Activated naive CD8-positive, alpha-beta T cell treated with anti-CD3 and anti-CD28 coated beads, Interleukin-2, amount 50 U/mL, for 24 hours (primary cell): Measurements from ENCODE around the gene TRIM14.
A peak's percentile ranks its signal among the peaks of the same experiment; 100 is the strongest.

Experiments used
- ATAC-seq: fragments of 150-1000 bp; cut with Tn5 transposase; one replicate; pipeline ENCODE4 v1.10.0; 2021
- DNase-seq: peaks from one replicate; pipeline ENCODE4 v3.0.0; 2021
- H3K27ac Mint-ChIP-seq: one replicate; pipeline ENCODE4 v1.8.0; 2021; ENCODE audit warnings: mild to moderate bottlenecking, mixed read lengths
- H3K27me3 Mint-ChIP-seq: one replicate; pipeline ENCODE4 v1.8.0; 2021; ENCODE audit warnings: mixed read lengths
- H3K36me3 Mint-ChIP-seq: one replicate; pipeline ENCODE4 v1.8.0; 2021; ENCODE audit warnings: low read depth, mixed read lengths
- H3K4me1 Mint-ChIP-seq: one replicate; pipeline ENCODE4 v1.8.0; 2021; ENCODE audit warnings: mixed read lengths
- H3K4me3 Mint-ChIP-seq: one replicate; pipeline ENCODE4 v1.8.0; 2021; ENCODE audit warnings: mild to moderate bottlenecking, moderate library complexity, mixed read lengths
- H3K9me3 Mint-ChIP-seq: one replicate; pipeline ENCODE4 v1.8.0; 2021; ENCODE audit warnings: mixed read lengths

Gene TRIM14

DNA sequence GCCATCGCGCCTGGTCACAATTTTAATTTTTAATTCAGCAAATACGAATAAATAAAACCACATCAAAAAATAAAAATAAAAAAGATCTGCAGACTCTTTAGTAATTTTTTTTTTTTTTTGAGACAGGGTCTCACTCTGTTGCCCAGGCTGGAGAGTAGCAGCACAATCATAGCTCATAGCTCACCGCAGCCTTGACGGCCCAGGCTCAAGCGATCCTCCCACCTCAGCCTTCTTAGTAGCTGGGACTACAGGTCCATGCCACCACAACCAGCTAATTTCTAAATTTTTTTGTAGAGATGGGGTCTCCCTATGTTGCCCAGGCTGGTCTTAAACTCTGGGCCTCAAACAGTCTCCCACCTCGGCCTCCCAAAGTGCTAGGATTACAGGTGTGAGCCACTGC is 48.3 kb downstream of the TRIM14 start:
- no peaks in the 10 kb centered on the region for H3K9me3 Mint-ChIP-seq
- no peak for ATAC-seq
- H3K36me3 Mint-ChIP-seq, result peaks cover 21% of the 10 kb centered on the region

GRCh38 chr9:98069551-98069950 is 49.5 kb downstream of the TRIM14 start:
- Mint-ChIP-seq H3K27me3 (no peaks in the 10 kb centered on the region), H3K4me3 (no peak overlapping the region), H3K4me1 (peaks cover 3% of the 10 kb centered on the region), H3K36me3 (peaks cover 29% of the 10 kb centered on the region), H3K27ac (no peak overlapping the region), H3K9me3 (no peaks in the 10 kb centered on the region)
- no peak for ATAC-seq
- no peak for DNase-seq

More for the DNA sequence above, 48.3 kb downstream of the TRIM14 start:
- H3K4me1 Mint-ChIP-seq, result peaks cover 14% of the 10 kb centered on the region
- no peak overlapping the region for H3K4me3 Mint-ChIP-seq
- H3K27me3 Mint-ChIP-seq, result no peaks in the 10 kb centered on the region
- H3K27ac Mint-ChIP-seq, result no peak overlapping the region
- DNase-seq, result no peak

DNA sequence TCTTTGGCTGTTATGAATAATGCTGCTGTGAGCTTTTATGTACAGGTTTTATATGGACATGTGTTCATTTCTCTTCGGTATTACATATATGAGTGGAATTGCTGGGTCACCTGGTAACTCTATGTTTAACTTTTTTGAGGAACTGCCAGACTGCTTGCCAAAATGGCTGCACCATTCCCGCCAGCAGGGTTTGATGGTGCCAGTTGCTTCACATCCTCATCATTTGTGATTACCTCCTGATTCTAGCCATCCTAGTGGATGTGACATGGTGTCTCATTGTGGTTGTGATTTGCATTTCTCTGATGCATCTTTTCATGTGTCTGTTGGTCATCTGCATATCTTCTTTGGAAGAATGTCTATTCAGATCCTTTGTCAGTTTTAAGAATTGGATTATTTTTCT is 51.8 kb downstream of the TRIM14 start:
- ATAC-seq (no peak), DNase-seq (no peak)
- no peaks in the 10 kb centered on the region for H3K27me3 Mint-ChIP-seq
- H3K36me3 Mint-ChIP-seq, result peaks cover 35% of the 10 kb centered on the region
- no peaks in the 10 kb centered on the region for H3K4me1 Mint-ChIP-seq
- no peaks in the 10 kb centered on the region for H3K9me3 Mint-ChIP-seq
- H3K27ac Mint-ChIP-seq, result no peak overlapping the region
- H3K4me3 Mint-ChIP-seq, result no peak overlapping the region

DNA sequence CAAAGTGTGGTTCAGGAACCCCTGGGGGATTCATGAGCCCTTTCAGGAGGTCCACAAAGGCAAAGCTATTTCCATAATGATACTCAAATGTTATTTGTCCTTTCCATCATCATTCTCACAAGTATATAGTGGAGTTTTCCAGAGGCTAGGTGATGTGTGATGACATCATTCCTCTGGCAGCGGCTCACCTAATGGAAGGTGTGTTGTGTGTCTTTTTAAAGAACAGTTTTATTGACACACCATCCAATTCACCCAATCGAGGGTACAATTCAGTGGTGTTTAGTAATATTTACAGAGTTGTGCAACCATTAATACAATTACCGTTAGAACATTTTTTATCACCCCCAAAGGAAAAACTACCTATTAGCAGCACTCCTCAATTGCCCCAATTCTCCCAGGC is 52.8 kb downstream of the TRIM14 start:
- Mint-ChIP-seq H3K4me3 (no peak overlapping the region), H3K27ac (no peak overlapping the region), H3K4me1 (no peaks in the 10 kb centered on the region), H3K36me3 (peaks cover 35% of the 10 kb centered on the region), H3K27me3 (no peaks in the 10 kb centered on the region), H3K9me3 (no peaks in the 10 kb centered on the region)
- DNase-seq (no peak), ATAC-seq (no peak)

- DNase-seq (no peak), ATAC-seq (no peak)
- Mint-ChIP-seq H3K36me3 (peaks cover 40% of the 10 kb centered on the region), H3K27ac (no peak overlapping the region), H3K27me3 (no peaks in the 10 kb centered on the region), H3K4me3 (no peak overlapping the region), H3K9me3 (no peaks in the 10 kb centered on the region), H3K4me1 (peaks cover under 1% of the 10 kb centered on the region)
Measured at GRCh38 chr9:98064623-98065392, 54.2 kb downstream of the TRIM14 start.

GRCh38 chr9:98062161-98062560 is 56.9 kb downstream of the TRIM14 start:
- peaks cover 37% of the 10 kb centered on the region for H3K36me3 Mint-ChIP-seq
- DNase-seq (no peak), ATAC-seq (no peak)
- no peaks in the 10 kb centered on the region for H3K27me3 Mint-ChIP-seq
- no peak overlapping the region for H3K4me3 Mint-ChIP-seq
- no peaks in the 10 kb centered on the region for H3K9me3 Mint-ChIP-seq
- peaks cover 22% of the 10 kb centered on the region for H3K4me1 Mint-ChIP-seq
- no peak overlapping the region for H3K27ac Mint-ChIP-seq

- Mint-ChIP-seq H3K36me3 (peaks cover 18% of the 10 kb centered on the region), H3K4me1 (peaks cover 31% of the 10 kb centered on the region), H3K27me3 (no peaks in the 10 kb centered on the region), H3K9me3 (no peaks in the 10 kb centered on the region), H3K4me3 (peak overlapping the region; percentile 99), H3K27ac (peak overlapping the region; percentile 98)
- ATAC-seq (no peak), DNase-seq (no peak)
Measured at GRCh38 chr9:98057138-98057799, 61.8 kb downstream of the TRIM14 start.

DNA sequence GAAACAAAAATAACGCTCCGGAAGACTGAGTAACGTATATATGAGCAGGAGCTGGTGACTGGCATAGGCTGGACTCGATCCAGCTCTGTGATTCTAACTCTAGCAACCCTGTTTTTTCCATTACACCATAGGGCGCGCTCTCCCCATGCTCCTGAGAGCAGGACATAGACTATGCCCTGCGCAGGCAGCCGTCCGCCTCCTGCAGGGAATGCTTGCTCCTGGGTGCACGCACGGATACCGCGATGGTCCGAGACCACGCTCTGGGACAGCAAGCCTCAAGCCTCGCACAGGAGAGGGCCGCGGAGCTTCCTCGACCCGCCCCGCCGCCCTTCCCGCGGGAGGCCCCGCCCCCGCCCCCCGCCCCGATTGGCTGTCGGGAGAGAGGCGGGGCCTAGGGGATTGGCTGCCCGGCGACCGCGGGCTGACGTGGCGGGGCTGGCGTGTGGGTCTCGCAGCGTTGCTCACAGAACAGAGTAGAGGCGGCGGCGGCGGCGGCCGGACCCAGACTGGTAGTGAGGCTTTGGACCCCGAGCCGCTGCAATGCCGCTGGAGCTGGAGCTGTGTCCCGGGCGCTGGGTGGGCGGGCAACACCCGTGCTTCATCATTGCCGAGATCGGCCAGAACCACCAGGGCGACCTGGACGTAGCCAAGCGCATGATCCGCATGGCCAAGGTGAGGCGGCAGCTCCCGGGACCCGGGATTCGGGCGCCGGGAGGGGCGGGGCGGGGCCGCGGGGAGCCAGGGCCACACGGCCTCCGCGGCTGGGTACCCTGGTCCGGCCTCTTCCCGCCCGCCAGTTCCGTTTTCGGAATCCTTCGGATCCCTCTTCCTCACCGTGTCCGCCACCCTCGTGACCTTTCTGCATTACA is 62.5 kb downstream of the TRIM14 start, which contains the start of gene NANS:
NANS (plus strand) TSS at position 464 of the 869 bp plus-strand sequence; CDS start at position 541, 77 bp downstream.
- Mint-ChIP-seq H3K27me3 (no peaks in the 10 kb centered on the region), H3K4me3 (peak within 1 kb of the TSS; percentile 99), H3K4me1 (peaks cover 35% of the 10 kb centered on the region), H3K27ac (peak within 1 kb of the TSS; percentile 98), H3K9me3 (no peaks in the 10 kb centered on the region), H3K36me3 (peaks cover 20% of the 10 kb centered on the region)
- ATAC-seq, result peak; percentile 96
- DNase-seq, result peak; percentile 94

DNA sequence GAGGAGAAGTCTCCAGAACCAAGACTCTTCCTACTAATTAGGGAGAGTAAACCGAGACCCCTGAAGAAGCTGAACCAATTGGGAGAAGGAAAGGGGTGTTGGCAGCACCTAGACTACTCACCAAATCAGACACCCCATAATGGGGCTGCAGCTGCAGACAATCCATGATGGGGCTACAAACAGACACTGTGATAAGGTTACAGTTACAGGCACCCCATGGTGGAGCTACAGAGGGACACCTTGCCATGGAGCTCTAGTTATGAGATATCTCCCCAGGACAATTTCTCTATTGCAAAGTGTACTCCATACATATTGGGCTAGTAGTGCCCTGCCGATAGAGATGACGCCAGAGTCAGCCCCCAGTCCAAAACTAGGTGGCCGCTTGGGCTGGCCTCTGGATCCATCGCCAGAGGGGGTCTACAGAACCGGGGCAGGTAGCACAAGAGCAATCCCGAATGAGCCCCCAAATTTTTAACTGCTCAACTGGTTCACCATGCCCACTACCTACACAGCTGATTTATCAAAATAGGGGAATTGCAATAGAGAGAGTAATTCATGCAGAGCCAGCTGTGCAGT is 64.6 kb downstream of the TRIM14 start:
- ATAC-seq (no peak), DNase-seq (no peak)
- H3K27me3 Mint-ChIP-seq, result no peaks in the 10 kb centered on the region
- H3K27ac Mint-ChIP-seq, result peak overlapping the region; percentile 2
- peaks cover 39% of the 10 kb centered on the region for H3K4me1 Mint-ChIP-seq
- peaks cover 26% of the 10 kb centered on the region for H3K36me3 Mint-ChIP-seq
- H3K4me3 Mint-ChIP-seq, result no peak overlapping the region
- no peaks in the 10 kb centered on the region for H3K9me3 Mint-ChIP-seq

DNA sequence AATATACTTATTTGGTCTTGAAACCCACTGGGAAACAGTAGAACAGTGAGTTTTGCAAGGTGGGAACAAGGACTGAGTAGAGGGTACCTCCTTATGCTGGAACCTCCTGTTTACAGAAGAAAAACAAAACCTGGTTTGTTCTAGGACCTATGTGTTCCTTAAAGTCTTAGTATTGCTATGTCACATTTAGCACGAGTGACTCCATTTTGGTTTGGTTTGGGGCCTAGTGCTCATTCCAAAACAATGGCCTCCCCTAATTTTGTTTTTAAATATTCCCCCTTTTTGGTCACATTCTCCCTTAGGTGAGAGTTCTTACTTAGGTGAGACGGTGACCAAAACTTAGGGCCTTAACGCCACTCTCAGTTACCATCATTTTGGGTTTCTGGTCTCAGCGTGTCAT is 68.7 kb downstream of the TRIM14 start:
- H3K27me3 Mint-ChIP-seq, result no peaks in the 10 kb centered on the region
- DNase-seq (no peak), ATAC-seq (no peak)
- H3K27ac Mint-ChIP-seq, result no peak overlapping the region
- no peak overlapping the region for H3K4me3 Mint-ChIP-seq
- peaks cover 6% of the 10 kb centered on the region for H3K9me3 Mint-ChIP-seq
- H3K4me1 Mint-ChIP-seq, result peaks cover 47% of the 10 kb centered on the region
- peaks cover 53% of the 10 kb centered on the region for H3K36me3 Mint-ChIP-seq

DNA sequence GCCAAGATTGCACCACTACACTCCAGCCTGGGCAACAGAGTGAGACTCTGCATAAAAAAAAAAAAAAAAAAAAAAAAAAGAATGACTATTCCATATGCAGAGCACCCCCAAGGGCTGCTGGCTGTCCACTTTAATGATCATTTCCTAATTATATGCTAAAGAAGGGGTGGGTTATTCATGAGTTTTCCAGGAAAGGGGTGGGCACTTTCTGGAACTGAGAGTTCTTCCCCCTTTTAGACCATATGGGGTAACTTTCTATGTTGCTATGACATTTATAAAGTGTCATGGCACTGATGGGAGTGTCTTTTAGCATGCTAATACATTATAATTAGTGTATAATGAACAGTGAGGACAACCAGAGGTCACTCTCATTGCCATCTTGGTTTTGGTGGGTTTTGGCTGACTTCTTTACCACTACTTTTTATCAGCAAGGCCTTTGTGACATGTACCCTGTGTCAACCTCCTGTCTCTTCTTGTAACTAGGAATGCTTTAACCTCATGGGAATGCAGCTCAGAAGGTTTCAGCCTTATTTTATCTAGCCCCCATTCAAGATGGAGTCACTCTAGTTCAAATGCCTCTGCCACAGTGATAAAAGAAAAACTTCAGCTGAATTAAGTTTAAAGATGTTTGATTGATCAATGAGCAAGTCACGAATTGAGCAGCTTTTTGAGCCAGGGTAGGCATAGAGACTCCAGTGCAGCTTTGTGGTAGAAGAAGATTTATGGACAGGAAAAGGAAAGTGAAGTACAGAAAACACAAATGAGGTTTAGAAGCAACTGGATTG is 69.5 kb downstream of the TRIM14 start:
- Mint-ChIP-seq H3K27ac (peak overlapping the region; percentile 5), H3K4me1 (peaks cover 53% of the 10 kb centered on the region), H3K4me3 (no peak overlapping the region), H3K27me3 (no peaks in the 10 kb centered on the region), H3K9me3 (peaks cover 11% of the 10 kb centered on the region), H3K36me3 (peaks cover 53% of the 10 kb centered on the region)
- DNase-seq, result no peak
- no peak for ATAC-seq

DNA sequence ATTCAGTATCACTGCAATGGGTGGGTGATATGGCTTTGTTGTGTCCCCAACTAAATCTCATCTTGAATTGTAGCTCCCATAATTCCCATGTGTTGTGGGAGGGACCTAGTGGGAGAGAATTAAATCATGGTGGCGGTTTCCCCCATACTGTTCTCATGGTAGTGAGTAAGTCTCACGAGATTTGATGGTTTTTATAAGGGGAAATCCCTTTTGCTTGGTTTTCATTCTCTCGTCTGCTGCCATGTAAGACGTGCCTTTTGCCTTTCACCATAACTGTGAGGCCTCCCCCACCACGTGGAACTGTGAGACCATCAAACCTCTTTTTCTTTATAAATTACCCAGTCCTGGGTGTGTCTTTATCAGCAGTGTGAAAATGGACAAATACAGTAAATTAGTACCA is 72.0 kb downstream of the TRIM14 start:
- peaks cover 45% of the 10 kb centered on the region for H3K36me3 Mint-ChIP-seq
- peak overlapping the region; percentile 46 for H3K27ac Mint-ChIP-seq
- peaks cover 11% of the 10 kb centered on the region for H3K9me3 Mint-ChIP-seq
- DNase-seq (no peak), ATAC-seq (peak; percentile 34)
- no peaks in the 10 kb centered on the region for H3K27me3 Mint-ChIP-seq
- H3K4me1 Mint-ChIP-seq, result peaks cover 53% of the 10 kb centered on the region
- H3K4me3 Mint-ChIP-seq, result peak overlapping the region; percentile 92

GRCh38 chr9:98046180-98046543 is 72.9 kb downstream of the TRIM14 start:
- DNase-seq (no peak), ATAC-seq (no peak)
- no peaks in the 10 kb centered on the region for H3K27me3 Mint-ChIP-seq
- peaks cover 50% of the 10 kb centered on the region for H3K4me1 Mint-ChIP-seq
- H3K4me3 Mint-ChIP-seq, result peak overlapping the region; percentile 92
- H3K27ac Mint-ChIP-seq, result peak overlapping the region; percentile 90
- peaks cover 42% of the 10 kb centered on the region for H3K36me3 Mint-ChIP-seq
- peaks cover 11% of the 10 kb centered on the region for H3K9me3 Mint-ChIP-seq
